Activated CD4-positive, alpha-beta T cell treated with anti-CD3 and anti-CD28 coated beads, Interleukin-2, amount 10 ng/mL, durations not matched to agents 7 days and 5 days (primary cell): ENCODE measurements around the gene RBM12. TPM values are rescaled to one million over a fixed set of nuclear protein-coding genes. Genes with fewer than 3 reads are reported as not detected.
"Not testable (repeated sequence)": the region's sequence is repeated elsewhere in the genome, so short reads cannot be mapped to it uniquely, and the experiment has no call there.

Experiments used
- CTCF ChIA-PET: fragments of 350-600 bp; sonication (Branson Sonifier 250); formaldehyde crosslinking; loops from one replicate; lab custom pipeline; 2021; ENCODE audit warnings: antibody characterized with exemption; lab: Charles Lee
- POLR2A ChIA-PET: fragments of 350-600 bp; sonication (Branson Sonifier 250); formaldehyde crosslinking; loops from one replicate; lab custom pipeline; 2021; ENCODE audit warnings: antibody characterized with exemption; lab: Charles Lee
- DNase-seq: peaks from one replicate; pipeline ENCODE4 v3.0.0-alpha.2; 2020
- H3K27ac Mint-ChIP-seq: one replicate; pipeline ENCODE4 v1.8.0; 2021; ENCODE audit warnings: mild to moderate bottlenecking, moderate library complexity, mixed read lengths
- H3K27me3 Mint-ChIP-seq: one replicate; pipeline ENCODE4 v1.8.0; 2021; ENCODE audit warnings: mixed read lengths
- H3K36me3 Mint-ChIP-seq: one replicate; pipeline ENCODE4 v1.8.0; 2021; ENCODE audit warnings: low read depth, mixed read lengths
- H3K4me1 Mint-ChIP-seq: one replicate; pipeline ENCODE4 v1.8.0; 2021; ENCODE audit warnings: mixed read lengths
- H3K4me3 Mint-ChIP-seq: one replicate; pipeline ENCODE4 v1.8.0; 2021; ENCODE audit warnings: mild to moderate bottlenecking, moderate library complexity, mixed read lengths
- H3K9me3 Mint-ChIP-seq: one replicate; pipeline ENCODE4 v1.8.0; 2021; ENCODE audit warnings: mixed read lengths
- total RNA-seq, 2 experiments: library from RNA; stranded (reverse); gene quantifications; one replicate each; pipeline ENCODE4 v1.2.3, GENCODE V29; 2021

RBM12 gene, protein sequence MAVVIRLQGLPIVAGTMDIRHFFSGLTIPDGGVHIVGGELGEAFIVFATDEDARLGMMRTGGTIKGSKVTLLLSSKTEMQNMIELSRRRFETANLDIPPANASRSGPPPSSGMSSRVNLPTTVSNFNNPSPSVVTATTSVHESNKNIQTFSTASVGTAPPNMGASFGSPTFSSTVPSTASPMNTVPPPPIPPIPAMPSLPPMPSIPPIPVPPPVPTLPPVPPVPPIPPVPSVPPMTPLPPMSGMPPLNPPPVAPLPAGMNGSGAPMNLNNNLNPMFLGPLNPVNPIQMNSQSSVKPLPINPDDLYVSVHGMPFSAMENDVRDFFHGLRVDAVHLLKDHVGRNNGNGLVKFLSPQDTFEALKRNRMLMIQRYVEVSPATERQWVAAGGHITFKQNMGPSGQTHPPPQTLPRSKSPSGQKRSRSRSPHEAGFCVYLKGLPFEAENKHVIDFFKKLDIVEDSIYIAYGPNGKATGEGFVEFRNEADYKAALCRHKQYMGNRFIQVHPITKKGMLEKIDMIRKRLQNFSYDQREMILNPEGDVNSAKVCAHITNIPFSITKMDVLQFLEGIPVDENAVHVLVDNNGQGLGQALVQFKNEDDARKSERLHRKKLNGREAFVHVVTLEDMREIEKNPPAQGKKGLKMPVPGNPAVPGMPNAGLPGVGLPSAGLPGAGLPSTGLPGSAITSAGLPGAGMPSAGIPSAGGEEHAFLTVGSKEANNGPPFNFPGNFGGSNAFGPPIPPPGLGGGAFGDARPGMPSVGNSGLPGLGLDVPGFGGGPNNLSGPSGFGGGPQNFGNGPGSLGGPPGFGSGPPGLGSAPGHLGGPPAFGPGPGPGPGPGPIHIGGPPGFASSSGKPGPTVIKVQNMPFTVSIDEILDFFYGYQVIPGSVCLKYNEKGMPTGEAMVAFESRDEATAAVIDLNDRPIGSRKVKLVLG
- 100 to 1,000 TPM; 121 to 127 TPM for total RNA-seq

DNA sequence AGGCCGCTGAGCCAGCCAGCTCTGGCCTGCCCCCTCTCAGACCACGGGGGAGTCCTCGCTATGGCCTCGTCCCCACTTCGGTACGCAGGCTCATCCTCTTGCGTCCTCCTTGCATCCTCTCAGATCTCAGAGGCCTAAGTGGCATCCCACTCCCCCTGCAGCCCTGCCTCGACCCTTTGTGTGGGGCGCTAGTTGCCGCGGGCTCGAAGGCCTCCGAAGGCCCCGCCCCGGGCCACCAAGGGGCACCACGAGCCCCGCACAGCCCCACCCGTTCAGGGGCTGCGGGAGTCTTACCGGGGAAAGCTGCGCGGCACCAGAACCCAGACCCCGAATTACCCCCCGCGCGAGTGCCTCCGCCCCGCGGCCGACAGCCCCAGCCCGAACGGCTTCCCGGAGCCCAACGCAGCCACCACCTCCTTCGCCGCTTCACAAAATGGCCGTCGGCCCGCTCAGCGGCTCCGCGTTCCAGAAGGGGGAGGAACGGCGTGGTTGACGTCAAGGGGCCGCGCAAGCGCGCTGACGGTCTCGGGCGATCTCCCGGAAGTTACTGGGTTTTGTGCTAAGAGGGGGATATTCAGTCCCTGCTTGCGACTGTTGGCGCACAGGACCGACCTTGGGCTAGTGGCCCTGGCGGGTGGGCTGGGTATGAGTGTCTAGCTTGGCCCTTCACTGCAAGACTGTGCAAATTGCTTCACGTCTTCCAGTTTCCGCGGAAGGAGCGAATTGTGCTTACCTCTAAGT lies at the start of gene RBM12, which contains the start of gene CPNE1:
Gene RBM12, minus strand, starts transcription at position 435 of the 741 bp plus-strand sequence. CDS start 9,578 bp downstream, outside the sequence.
Gene CPNE1, minus strand, starts transcription at position 435 of the 741 bp plus-strand sequence. CDS start 31,977 bp downstream, outside the sequence.
- ChIA-PET POLR2A (interaction anchor here (0.9 to 1.4 kb wide), 4 partner anchors 47 to 289 kb away, joined by 4 to 9 read pairs (median 6); partner anchors contain the start of genes RBM39, SCAND1 and SPAG4), CTCF (interaction anchor here (1.0 to 2.2 kb wide), 8 partner anchors 19 to 202 kb away, joined by 3 to 10 read pairs (median 4); partner anchors contain the start of gene RBM39)
- peaks cover 38% of the 10 kb centered on the region for H3K36me3 Mint-ChIP-seq
- no peaks in the 10 kb centered on the region for H3K27me3 Mint-ChIP-seq
- peaks cover 42% of the 10 kb centered on the region for H3K4me1 Mint-ChIP-seq
- H3K27ac Mint-ChIP-seq, result peak within 1 kb of the TSS; percentile 99
- H3K9me3 Mint-ChIP-seq, result no peaks in the 10 kb centered on the region
- peak within 1 kb of the TSS; percentile 98 for H3K4me3 Mint-ChIP-seq
- peak; percentile 95 for DNase-seq

DNA sequence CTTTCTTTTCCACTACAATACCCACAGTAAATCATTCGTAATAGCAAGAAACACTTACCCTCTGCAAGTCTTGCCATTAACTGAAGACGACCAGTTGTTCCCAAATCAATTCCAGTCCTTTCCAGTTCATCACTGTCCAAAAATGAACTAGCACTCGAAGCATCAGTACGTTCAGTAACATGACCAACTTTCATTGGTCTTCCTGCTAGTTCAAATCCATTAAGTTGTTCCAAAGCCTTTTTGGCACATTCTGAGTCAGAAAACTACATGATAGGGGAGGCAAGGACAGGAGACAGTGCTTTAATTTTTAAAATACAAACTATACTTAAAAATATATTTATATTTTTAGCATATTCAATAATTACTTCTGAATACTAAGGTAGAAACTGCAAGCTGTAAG lies 49.4 kb upstream of the RBM12 start:
- Mint-ChIP-seq H3K36me3 (peaks cover 67% of the 10 kb centered on the region), H3K4me1 (peaks cover 62% of the 10 kb centered on the region), H3K27ac (no peak overlapping the region), H3K9me3 (no peaks in the 10 kb centered on the region), H3K27me3 (no peaks in the 10 kb centered on the region), H3K4me3 (no peak overlapping the region)
- ChIA-PET POLR2A (interaction anchor here (1.3 kb wide), 1 partner anchor 28 kb away, joined by 3 read pairs; the partner anchor contains the start of gene RBM39), CTCF (interaction anchor here (0.6 to 1.5 kb wide), 3 partner anchors 8 to 13 kb away, joined by 3 read pairs; no protein-coding TSS in a partner anchor)
- no peak for DNase-seq

DNA sequence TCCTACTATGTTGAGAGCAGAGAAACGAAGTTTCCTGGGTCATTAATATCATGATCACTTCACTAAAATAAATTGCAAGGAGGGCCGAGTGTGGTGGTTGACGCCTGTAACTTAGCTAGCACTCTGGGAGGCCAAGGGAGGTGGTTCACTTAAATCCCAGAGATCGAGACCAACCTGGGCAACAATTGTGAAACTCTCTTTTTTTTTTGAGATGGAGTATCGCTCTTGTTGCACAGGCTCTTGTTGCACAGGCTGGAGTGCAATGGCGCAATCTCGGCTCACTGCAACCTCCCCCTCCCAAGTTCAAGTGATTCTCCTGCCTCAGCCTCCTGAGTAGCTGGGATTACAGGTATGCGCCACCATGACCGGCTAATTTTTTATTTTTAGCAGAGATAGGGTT lies 48.4 kb upstream of the RBM12 start:
- not testable (repeated sequence) for DNase-seq, H3K4me3 Mint-ChIP-seq, H3K9me3 Mint-ChIP-seq, H3K27ac Mint-ChIP-seq, H3K27me3 Mint-ChIP-seq
- Mint-ChIP-seq H3K36me3 (peaks cover 66% of the 10 kb centered on the region), H3K4me1 (peaks cover 62% of the 10 kb centered on the region)
- ChIA-PET POLR2A (interaction anchor here (1.3 kb wide), 1 partner anchor 29 kb away, joined by 3 read pairs; the partner anchor contains the start of gene RBM39), CTCF (interaction anchor here (0.7 to 1.0 kb wide), 3 partner anchors 9 to 836 kb away, joined by 3 to 4 read pairs (median 3); no protein-coding TSS in a partner anchor)

DNA sequence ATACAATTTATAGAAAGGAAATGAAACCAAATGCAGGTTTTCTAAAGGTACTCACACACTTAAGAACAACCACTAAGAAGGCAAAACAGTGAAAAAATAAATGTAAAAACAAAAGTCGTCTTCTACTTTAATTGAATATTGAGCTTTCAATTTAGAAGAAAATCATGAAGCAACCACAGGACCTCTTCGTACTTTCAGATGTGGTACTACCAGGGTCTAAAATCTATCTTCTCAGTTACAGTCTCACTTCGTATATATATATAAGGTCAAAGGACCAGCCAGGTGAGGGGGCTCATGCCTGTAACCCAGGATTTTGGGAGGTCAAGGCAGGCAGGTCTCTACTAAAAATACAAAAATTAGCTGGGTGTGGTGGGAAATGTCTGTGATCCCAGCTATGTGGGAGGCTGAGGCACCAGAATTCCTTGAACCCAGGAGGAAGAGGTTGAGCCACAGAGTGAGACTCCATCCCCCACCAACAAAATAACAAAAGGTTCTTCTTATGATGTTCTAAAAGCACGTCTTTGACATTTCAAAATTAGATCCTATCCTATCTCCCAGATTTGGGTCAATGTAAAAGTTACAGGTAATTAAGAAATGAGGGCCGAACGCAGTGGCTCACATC lies 47.0 kb upstream of the RBM12 start:
- Mint-ChIP-seq H3K4me1 (peaks cover 57% of the 10 kb centered on the region), H3K4me3 (no peak overlapping the region), H3K27me3 (no peaks in the 10 kb centered on the region), H3K27ac (peak overlapping the region; percentile 31), H3K36me3 (peaks cover 64% of the 10 kb centered on the region), H3K9me3 (no peaks in the 10 kb centered on the region)
- no peak for DNase-seq
- ChIA-PET CTCF (interaction anchor here (0.8 to 1.2 kb wide), 4 partner anchors 10 to 110 kb away, joined by 3 to 4 read pairs (median 4); no protein-coding TSS in a partner anchor), POLR2A (interaction anchor here (0.6 kb wide), 2 partner anchors 16 to 32 kb away, joined by 3 to 5 read pairs; no protein-coding TSS in a partner anchor)

DNA sequence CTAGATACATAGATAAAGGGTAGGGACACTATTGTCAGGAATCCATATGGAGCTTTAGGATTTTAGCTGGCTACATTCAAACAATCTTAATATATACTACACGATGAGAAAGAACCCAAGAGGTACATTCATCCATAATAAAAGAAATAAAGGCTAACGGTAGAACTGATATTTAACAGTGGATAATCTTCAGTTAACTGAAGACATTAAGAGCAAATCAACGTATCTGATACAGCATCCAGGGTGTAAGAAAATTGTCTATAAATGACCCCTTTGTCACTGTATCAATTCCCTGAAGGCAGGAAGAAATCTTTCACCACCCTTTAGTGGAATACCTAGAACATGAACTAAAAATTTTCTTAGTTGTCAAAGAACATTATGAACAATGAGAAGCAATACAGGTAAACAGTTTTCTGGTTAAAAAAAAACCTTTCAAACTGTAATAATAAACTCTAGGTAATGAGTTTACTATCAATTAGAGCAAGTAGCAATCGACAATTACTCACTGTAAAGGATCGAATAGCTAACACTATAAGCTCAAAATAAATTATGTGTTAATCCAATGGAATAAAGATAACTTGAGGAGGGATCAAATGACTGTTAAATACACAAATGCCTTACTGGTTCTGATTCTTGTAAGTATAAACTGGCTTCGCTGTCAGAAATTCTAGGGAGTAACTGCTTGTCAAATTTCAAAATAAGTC lies 46.3 kb upstream of the RBM12 start:
- Mint-ChIP-seq H3K4me1 (peaks cover 55% of the 10 kb centered on the region), H3K36me3 (peaks cover 65% of the 10 kb centered on the region), H3K27ac (peak overlapping the region; percentile 52), H3K9me3 (no peaks in the 10 kb centered on the region), H3K4me3 (no peak overlapping the region), H3K27me3 (no peaks in the 10 kb centered on the region)
- ChIA-PET CTCF (interaction anchor here (0.8 to 1.2 kb wide), 4 partner anchors 10 to 110 kb away, joined by 3 to 4 read pairs (median 4); no protein-coding TSS in a partner anchor), POLR2A (interaction anchor here (0.6 kb wide), 2 partner anchors 16 to 33 kb away, joined by 3 to 5 read pairs; no protein-coding TSS in a partner anchor)
- DNase-seq, result no peak

DNA sequence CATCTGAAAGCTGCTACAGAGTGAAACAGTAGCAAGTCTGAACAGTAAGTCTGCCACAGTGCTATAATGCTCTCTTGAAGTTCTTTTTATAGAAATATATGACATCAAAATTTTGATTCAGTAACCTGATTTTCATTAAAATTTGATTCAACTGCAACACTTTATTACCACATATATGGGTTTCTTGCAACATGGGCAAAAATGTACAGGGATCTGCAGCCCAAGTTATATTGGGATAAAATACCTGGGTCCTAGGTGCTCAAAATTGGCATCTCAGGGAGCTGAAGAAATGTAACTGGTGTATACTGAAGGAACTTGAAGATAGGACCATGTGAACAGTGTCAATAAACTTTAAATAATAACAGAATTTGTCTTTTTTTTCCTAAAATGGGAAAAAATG lies 45.3 kb upstream of the RBM12 start:
- no peaks in the 10 kb centered on the region for H3K27me3 Mint-ChIP-seq
- H3K9me3 Mint-ChIP-seq, result no peaks in the 10 kb centered on the region
- DNase-seq, result no peak
- no peak overlapping the region for H3K4me3 Mint-ChIP-seq
- H3K36me3 Mint-ChIP-seq, result peaks cover 66% of the 10 kb centered on the region
- POLR2A ChIA-PET, result no interaction called here
- H3K4me1 Mint-ChIP-seq, result peaks cover 51% of the 10 kb centered on the region
- CTCF ChIA-PET, result interaction anchor here (0.5 to 0.8 kb wide), 2 partner anchors 9 to 83 kb away, joined by 3 read pairs; no protein-coding TSS in a partner anchor
- no peak overlapping the region for H3K27ac Mint-ChIP-seq

DNA sequence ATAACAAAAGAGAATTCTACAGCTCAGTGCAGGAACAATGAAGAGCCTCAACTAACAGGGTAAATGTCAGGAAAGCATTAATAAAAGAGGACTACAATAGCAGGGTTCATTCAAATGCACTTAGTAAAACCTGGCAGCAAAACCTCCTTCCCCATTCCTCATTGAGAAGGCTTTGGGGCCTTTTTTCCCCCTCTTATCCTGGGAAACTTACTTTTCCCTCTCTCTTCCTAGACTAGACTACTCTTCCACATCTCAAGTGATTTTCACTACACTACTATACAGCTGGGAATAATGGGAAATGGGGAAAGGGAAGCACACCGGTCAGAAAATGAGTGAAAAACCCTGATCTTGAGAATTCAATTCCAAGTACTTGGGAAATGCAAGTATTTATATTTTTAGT lies 44.6 kb upstream of the RBM12 start:
- Mint-ChIP-seq H3K9me3 (no peaks in the 10 kb centered on the region), H3K36me3 (peaks cover 70% of the 10 kb centered on the region), H3K27ac (no peak overlapping the region), H3K27me3 (no peaks in the 10 kb centered on the region), H3K4me1 (peaks cover 52% of the 10 kb centered on the region), H3K4me3 (no peak overlapping the region)
- no peak for DNase-seq
- POLR2A ChIA-PET, result no interaction called here
- CTCF ChIA-PET, result interaction anchor here (0.8 kb wide), 1 partner anchor 9 kb away, joined by 3 read pairs; no protein-coding TSS in a partner anchor

DNA sequence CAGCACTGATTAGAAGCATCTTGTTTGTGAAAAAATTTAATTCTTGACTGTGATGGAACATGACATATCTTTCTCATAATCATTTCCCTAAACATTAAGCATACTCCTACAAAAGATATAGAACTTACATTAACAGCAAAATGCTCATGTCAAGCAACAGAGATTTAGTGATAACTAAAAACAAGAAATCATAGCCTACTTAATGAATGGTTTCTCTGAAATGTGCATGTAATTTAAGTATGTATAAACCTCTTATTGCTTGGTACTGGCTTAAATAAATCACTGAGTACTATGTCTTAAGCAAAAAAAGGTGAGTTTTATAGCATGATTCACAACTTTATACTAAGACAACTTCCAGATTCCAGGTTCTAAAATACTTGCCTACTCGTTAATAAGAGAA lies 43.8 kb upstream of the RBM12 start:
- H3K27me3 Mint-ChIP-seq, result no peaks in the 10 kb centered on the region
- H3K4me3 Mint-ChIP-seq, result no peak overlapping the region
- no peaks in the 10 kb centered on the region for H3K9me3 Mint-ChIP-seq
- DNase-seq, result no peak
- H3K4me1 Mint-ChIP-seq, result peaks cover 51% of the 10 kb centered on the region
- H3K27ac Mint-ChIP-seq, result no peak overlapping the region
- ChIA-PET CTCF (no interaction called here), POLR2A (no interaction called here)
- peaks cover 71% of the 10 kb centered on the region for H3K36me3 Mint-ChIP-seq

DNA sequence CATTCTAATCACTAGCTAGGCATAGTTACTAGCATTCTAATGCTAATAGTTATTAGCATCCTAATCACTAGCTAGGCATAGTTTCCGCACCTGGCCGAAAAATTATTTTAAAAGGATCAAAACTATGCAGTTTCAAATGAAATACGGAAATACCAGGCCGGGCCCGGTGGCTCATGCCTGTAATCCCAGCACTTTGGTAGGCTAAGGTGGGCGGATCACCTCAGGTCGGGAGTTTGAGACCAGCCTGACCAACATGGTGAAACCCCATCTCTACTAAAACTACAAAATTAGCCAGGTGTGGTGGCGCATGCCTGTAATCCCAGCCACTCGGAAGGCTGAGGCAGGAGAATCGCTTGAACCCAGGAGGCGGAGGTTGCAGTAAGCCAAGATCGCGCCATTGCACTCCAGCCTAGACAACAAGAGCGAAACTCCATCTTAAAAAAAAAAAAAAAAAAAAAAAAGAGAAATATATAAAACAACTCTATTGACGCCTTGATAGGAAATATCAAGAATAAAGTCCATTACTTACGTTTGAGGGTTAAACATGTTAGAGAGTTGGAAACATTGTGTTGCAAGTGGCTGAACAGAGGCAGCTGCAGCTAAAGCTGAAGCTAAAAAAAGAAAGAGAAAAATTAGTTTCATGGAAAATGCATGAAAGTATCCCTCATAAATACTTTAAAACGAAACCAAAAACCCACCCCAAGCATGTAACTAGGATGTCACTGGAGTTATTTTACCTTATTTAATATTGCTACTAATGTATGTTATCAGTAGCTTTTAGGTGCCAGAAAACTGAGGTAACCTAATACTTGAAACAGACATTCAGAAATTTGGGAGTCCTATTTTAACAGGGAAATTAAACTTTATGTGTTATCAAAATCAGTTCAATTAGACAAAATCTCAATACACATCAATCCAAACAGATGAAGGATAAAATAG lies 42.2 kb upstream of the RBM12 start:
- not testable (repeated sequence) for DNase-seq, H3K4me3 Mint-ChIP-seq, H3K27ac Mint-ChIP-seq, H3K27me3 Mint-ChIP-seq, H3K9me3 Mint-ChIP-seq
- ChIA-PET CTCF (interaction anchor here (1.1 to 1.7 kb wide), 3 partner anchors 13 to 35 kb away, joined by 3 to 5 read pairs (median 4); partner anchors contain the start of gene RBM39), POLR2A (interaction anchor here (0.6 kb wide), 1 partner anchor 160 kb away, joined by 4 read pairs; no protein-coding TSS in a partner anchor)
- peaks cover 44% of the 10 kb centered on the region for H3K4me1 Mint-ChIP-seq
- peaks cover 74% of the 10 kb centered on the region for H3K36me3 Mint-ChIP-seq

DNA sequence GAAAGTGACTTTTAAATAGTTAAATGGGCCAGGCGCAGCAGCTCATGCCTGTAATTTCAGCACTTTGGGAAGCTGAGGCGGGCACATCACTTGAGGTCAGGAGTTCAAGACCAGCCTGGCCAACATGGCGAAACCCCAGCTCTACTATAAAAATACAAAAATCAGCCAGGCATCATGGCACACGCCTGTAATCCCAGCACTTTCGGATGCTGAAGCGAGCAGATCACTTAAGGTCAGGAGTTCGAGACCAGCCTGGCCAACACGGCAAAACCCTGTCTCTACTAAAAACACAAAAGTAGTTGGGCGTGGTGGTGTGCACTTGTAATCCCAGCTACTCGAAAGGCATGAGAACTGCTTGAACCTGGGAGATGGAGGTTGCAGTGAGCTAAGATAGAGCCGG lies 41.2 kb upstream of the RBM12 start:
- H3K4me3 Mint-ChIP-seq, H3K27ac Mint-ChIP-seq, POLR2A ChIA-PET: not testable (repeated sequence)

More for the DNA sequence above, 41.2 kb upstream of the RBM12 start:
- H3K9me3 Mint-ChIP-seq, H3K27me3 Mint-ChIP-seq, DNase-seq: not testable (repeated sequence)
- CTCF ChIA-PET, result interaction anchor here (0.8 to 1.7 kb wide), 5 partner anchors 9 to 36 kb away, joined by 3 to 5 read pairs (median 3); partner anchors contain the start of gene RBM39
- peaks cover 38% of the 10 kb centered on the region for H3K4me1 Mint-ChIP-seq
- H3K36me3 Mint-ChIP-seq, result peaks cover 67% of the 10 kb centered on the region
